Neural progenitor cell (in vitro differentiated cells): ENCODE results near the gene PDE7B. TPM values are rescaled to one million over a fixed set of nuclear protein-coding genes. Genes with fewer than 3 reads are reported as not detected.

Source experiments
- DNase-seq: peaks from one replicate; pipeline ENCODE4 v3.0.0-alpha.2; 2016; ENCODE audit warnings: low spot score
- H2AFZ ChIP-seq: fragments of 200-600 bp; sonication (generic); replicated peaks from 2 replicates; pipeline ENCODE4 v1.6.1; 2016; ENCODE audit warnings: antibody characterized with exemption
- H3F3A ChIP-seq: fragments of 200-600 bp; sonication (generic); 2 replicates; pipeline ENCODE4 v1.6.1; 2016; ENCODE audit warnings: antibody characterized with exemption, low read depth
- H3K27ac ChIP-seq: fragments of 200-600 bp; sonication (generic); 2 replicates; pipeline ENCODE4 v1.5.1; 2016; ENCODE audit warnings: mild to moderate bottlenecking
- H3K27me3 ChIP-seq: fragments of 200-600 bp; sonication (generic); 2 replicates; pipeline ENCODE4 v1.6.1; 2016; ENCODE audit warnings: mild to moderate bottlenecking, moderate library complexity
- H3K36me3 ChIP-seq: fragments of 200-600 bp; sonication (generic); 2 replicates; pipeline ENCODE4 v1.5.1; 2016
- H3K4me1 ChIP-seq: fragments of 200-600 bp; sonication (generic); 2 replicates; pipeline ENCODE4 v1.6.1; 2016; ENCODE audit warnings: mixed run types
- H3K4me2 ChIP-seq: fragments of 200-600 bp; sonication (generic); 2 replicates; pipeline ENCODE4 v1.6.1; 2016
- H3K4me3 ChIP-seq: fragments of 200-600 bp; sonication (generic); 2 replicates; pipeline ENCODE4 v1.5.1; 2016
- H3K79me2 ChIP-seq: fragments of 200-600 bp; sonication (generic); 2 replicates; pipeline ENCODE4 v1.6.1; 2016; ENCODE audit warnings: low read depth
- H3K9ac ChIP-seq: fragments of 200-600 bp; sonication (generic); 2 replicates; pipeline ENCODE4 v1.6.1; 2016
- H3K9me3 ChIP-seq: fragments of 200-600 bp; sonication (generic); 2 replicates; pipeline ENCODE4 v1.5.1; 2016; ENCODE audit warnings: low read depth
- H4K20me1 ChIP-seq: fragments of 200-600 bp; sonication (generic); 2 replicates; pipeline ENCODE4 v1.6.1; 2016; ENCODE audit warnings: low read depth
- H3K27ac Mint-ChIP-seq: 3 replicates; pipeline ENCODE4 v1.8.0; 2021; ENCODE audit warnings: mixed read lengths
- H3K27me3 Mint-ChIP-seq: 2 replicates; pipeline ENCODE4 v1.8.0; 2022; ENCODE audit warnings: low read depth, mild to moderate bottlenecking, inconsistent platforms, moderate library complexity, mixed read lengths; ENCODE audit not compliant: insufficient read depth
- H3K36me3 Mint-ChIP-seq: 3 replicates; pipeline ENCODE4 v1.8.0; 2021; ENCODE audit warnings: mixed read lengths
- H3K4me1 Mint-ChIP-seq: 3 replicates; pipeline ENCODE4 v1.8.0; 2021; ENCODE audit warnings: mixed read lengths
- H3K4me3 Mint-ChIP-seq: 3 replicates; pipeline ENCODE4 v1.8.0; 2021; ENCODE audit warnings: mild to moderate bottlenecking, moderate library complexity, mixed read lengths
- H3K9me3 Mint-ChIP-seq: 3 replicates; pipeline ENCODE4 v1.8.0; 2020; ENCODE audit warnings: mixed read lengths
- CTCF ChIP-seq: fragments of 200-600 bp; sonication (generic); IDR thresholded peaks from 2 replicates; pipeline ENCODE4 v1.5.1; 2017; ENCODE audit warnings: antibody characterized with exemption, mild to moderate bottlenecking
- EZH2 ChIP-seq: fragments of 200-600 bp; sonication (generic); IDR thresholded peaks from 2 replicates; pipeline ENCODE4 v1.6.1; 2017; ENCODE audit warnings: antibody characterized with exemption, mild to moderate bottlenecking, moderate library complexity
- EZH2phosphoT487 ChIP-seq: fragments of 200-600 bp; sonication (generic); IDR thresholded peaks from 2 replicates; pipeline ENCODE4 v1.6.1; 2017; ENCODE audit warnings: antibody characterized with exemption
- total RNA-seq: library from RNA; depleted of rRNA; stranded (reverse); fragments of >200 nt; gene quantifications from 2 replicates; pipeline ENCODE4 v1.2.3, GENCODE V29; 2015; ENCODE audit warnings: low replicate concordance

PDE7B gene
- total RNA-seq, 1 donor from 2014 or later: 0.04 TPM

- no peaks in the 10 kb centered on the region for H3K79me2 ChIP-seq
- TF ChIP-seq EZH2: no peak
- no peak for TF ChIP-seq EZH2phosphoT487
- TF ChIP-seq CTCF: no peak
- Mint-ChIP-seq H3K27me3 (no peaks in the 10 kb centered on the region), H3K27ac (no peak overlapping the region), H3K36me3 (no peaks in the 10 kb centered on the region), H3K4me3 (no peak overlapping the region), H3K9me3 (no peaks in the 10 kb centered on the region), H3K4me1 (peaks cover 24% of the 10 kb centered on the region)
- no peaks in the 10 kb centered on the region for H4K20me1 ChIP-seq
- H3F3A ChIP-seq: no peaks in the 10 kb centered on the region
- no peaks in the 10 kb centered on the region for H3K27me3 ChIP-seq
- no peak overlapping the region for H2AFZ ChIP-seq
- H3K4me1 ChIP-seq: peaks cover 18% of the 10 kb centered on the region
- no peaks in the 10 kb centered on the region for H3K9me3 ChIP-seq
- H3K4me2 ChIP-seq: no peak overlapping the region
- no peak overlapping the region for H3K9ac ChIP-seq
- no peaks in the 10 kb centered on the region for H3K36me3 ChIP-seq
- DNase-seq: no peak
- no peak overlapping the region for H3K27ac ChIP-seq
- H3K4me3 ChIP-seq: no peak overlapping the region
Observed at GRCh38 chr6:135811170-135811569, 40.3 kb upstream of the PDE7B start.

GRCh38 chr6:135811644-135812526 lies 39.6 kb upstream of the PDE7B start:
- no peaks in the 10 kb centered on the region for H3F3A ChIP-seq
- TF ChIP-seq EZH2 (no peak), EZH2phosphoT487 (no peak), CTCF (no peak)
- H3K4me2 ChIP-seq: no peak overlapping the region
- no peak overlapping the region for H3K27ac ChIP-seq
- no peaks in the 10 kb centered on the region for H3K36me3 ChIP-seq
- H3K27me3 Mint-ChIP-seq: no peaks in the 10 kb centered on the region
- H4K20me1 ChIP-seq: no peaks in the 10 kb centered on the region
- no peak overlapping the region for H3K27ac Mint-ChIP-seq
- no peaks in the 10 kb centered on the region for H3K79me2 ChIP-seq
- peaks cover 21% of the 10 kb centered on the region for H3K4me1 ChIP-seq
- H2AFZ ChIP-seq: peak overlapping the region; percentile 37
- no peak overlapping the region for H3K9ac ChIP-seq
- H3K36me3 Mint-ChIP-seq: no peaks in the 10 kb centered on the region
- DNase-seq: peak; percentile 16
- H3K27me3 ChIP-seq: no peaks in the 10 kb centered on the region
- no peak overlapping the region for H3K4me3 Mint-ChIP-seq
- H3K9me3 Mint-ChIP-seq: no peaks in the 10 kb centered on the region
- peaks cover 24% of the 10 kb centered on the region for H3K4me1 Mint-ChIP-seq
- no peak overlapping the region for H3K4me3 ChIP-seq
- H3K9me3 ChIP-seq: no peaks in the 10 kb centered on the region

- Histone ChIP-seq H3K79me2 (no peaks in the 10 kb centered on the region), H3F3A (no peaks in the 10 kb centered on the region), H3K4me1 (peaks cover 21% of the 10 kb centered on the region), H2AFZ (no peak overlapping the region), H4K20me1 (no peaks in the 10 kb centered on the region), H3K9ac (no peak overlapping the region), H3K4me3 (no peak overlapping the region), H3K27me3 (no peaks in the 10 kb centered on the region), H3K27ac (no peak overlapping the region), H3K36me3 (no peaks in the 10 kb centered on the region), H3K9me3 (no peaks in the 10 kb centered on the region), H3K4me2 (no peak overlapping the region)
- no peak overlapping the region for H3K4me3 Mint-ChIP-seq
- DNase-seq: no peak
- peaks cover 2% of the 10 kb centered on the region for H3K27me3 Mint-ChIP-seq
- peak overlapping the region; percentile 5 for H3K27ac Mint-ChIP-seq
- no peaks in the 10 kb centered on the region for H3K9me3 Mint-ChIP-seq
- H3K36me3 Mint-ChIP-seq: no peaks in the 10 kb centered on the region
- H3K4me1 Mint-ChIP-seq: peaks cover 24% of the 10 kb centered on the region
- TF ChIP-seq CTCF: no peak
- no peak for TF ChIP-seq EZH2phosphoT487
- no peak for TF ChIP-seq EZH2
Observed at GRCh38 chr6:135813401-135813800, 38.1 kb upstream of the PDE7B start.
